ENCODE data around the gene TAS1R3.

GRCh38 chr1:1359664-1360468 is 28.8 kb downstream of the TAS1R3 start:
- no peak for TF ChIP-seq GATA2 (IDR thresholded peaks at IDR 0.05; ENCODE audit: low read depth, low read length)
- TF ChIP-seq GATA3 (IDR thresholded peaks at IDR 0.05; ENCODE audit: low read depth, low read length), result no peak
